Measurements from ENCODE around the gene ASXL3.

DNA sequence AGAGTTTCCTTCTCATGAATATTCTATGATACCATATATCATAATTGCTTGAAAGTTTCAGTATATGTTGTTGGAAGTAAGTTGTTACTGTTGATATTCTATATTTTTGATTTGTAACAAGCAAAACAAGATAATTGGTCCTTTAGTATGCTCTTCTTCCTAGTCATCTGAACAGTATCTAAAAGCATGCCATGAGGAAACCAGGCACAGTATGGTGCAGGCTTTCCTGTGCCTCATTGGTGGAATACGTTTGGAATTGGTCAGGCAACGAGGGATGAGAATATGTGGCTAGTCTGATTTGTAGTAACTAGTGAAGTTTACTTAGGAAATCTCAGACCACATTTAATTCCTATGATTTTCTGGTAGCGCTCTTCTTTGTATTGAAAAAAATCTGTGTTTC lies 22.8 kb downstream of the ASXL3 start:
- TF ChIP-seq TBL1XR1 (IDR thresholded peaks at IDR 0.05; ENCODE audit: low read length in 2 of 2) (no peak), RAD21 (CRISPR knock-in tag; conservative IDR thresholded peaks at IDR 0.05 in 1 of 2, IDR thresholded peaks at IDR 0.05 in 1 of 2) (no peak), EP300 (IDR thresholded peaks at IDR 0.05; ENCODE audit: low read length) (no peak), ZBTB43 (CRISPR knock-in tag; IDR thresholded peaks at IDR 0.05) (no peak)

All from K562 (cell line).